GM12801 (cell line): Measurements from ENCODE around the gene NGFR.

ENCODE experiments used
- CTCF ChIP-seq: IDR thresholded peaks from one replicate; pipeline ENCODE4 v1.5.1; 2011; ENCODE audit warnings: control low read depth; ENCODE audit not compliant: insufficient read length; ENCODE audit errors: extremely low read depth

The NGFR gene

GRCh38 chr17:49471769-49472168, 23.3 kb upstream of the NGFR start:
- TF ChIP-seq CTCF = no peak

GRCh38 chr17:49472527-49472926, 22.6 kb upstream of the NGFR start:
- TF ChIP-seq CTCF = no peak

- no peak for TF ChIP-seq CTCF
Measured at GRCh38 chr17:49473900-49474751, 21.0 kb upstream of the NGFR start.

- TF ChIP-seq CTCF = no peak
Measured at GRCh38 chr17:49477709-49478108, 17.4 kb upstream of the NGFR start.

GRCh38 chr17:49480836-49481615, 14.1 kb upstream of the NGFR start:
- TF ChIP-seq CTCF = no peak

GRCh38 chr17:49482144-49482817, 12.8 kb upstream of the NGFR start:
- no peak for TF ChIP-seq CTCF
